ENCODE results near the gene MAN2A2. TPM values are rescaled to one million over a fixed set of nuclear protein-coding genes. Genes with fewer than 3 reads are reported as not detected.

MAN2A2 gene
- total RNA-seq, 1 donor from 2014 or later = 58.5 TPM

DNA sequence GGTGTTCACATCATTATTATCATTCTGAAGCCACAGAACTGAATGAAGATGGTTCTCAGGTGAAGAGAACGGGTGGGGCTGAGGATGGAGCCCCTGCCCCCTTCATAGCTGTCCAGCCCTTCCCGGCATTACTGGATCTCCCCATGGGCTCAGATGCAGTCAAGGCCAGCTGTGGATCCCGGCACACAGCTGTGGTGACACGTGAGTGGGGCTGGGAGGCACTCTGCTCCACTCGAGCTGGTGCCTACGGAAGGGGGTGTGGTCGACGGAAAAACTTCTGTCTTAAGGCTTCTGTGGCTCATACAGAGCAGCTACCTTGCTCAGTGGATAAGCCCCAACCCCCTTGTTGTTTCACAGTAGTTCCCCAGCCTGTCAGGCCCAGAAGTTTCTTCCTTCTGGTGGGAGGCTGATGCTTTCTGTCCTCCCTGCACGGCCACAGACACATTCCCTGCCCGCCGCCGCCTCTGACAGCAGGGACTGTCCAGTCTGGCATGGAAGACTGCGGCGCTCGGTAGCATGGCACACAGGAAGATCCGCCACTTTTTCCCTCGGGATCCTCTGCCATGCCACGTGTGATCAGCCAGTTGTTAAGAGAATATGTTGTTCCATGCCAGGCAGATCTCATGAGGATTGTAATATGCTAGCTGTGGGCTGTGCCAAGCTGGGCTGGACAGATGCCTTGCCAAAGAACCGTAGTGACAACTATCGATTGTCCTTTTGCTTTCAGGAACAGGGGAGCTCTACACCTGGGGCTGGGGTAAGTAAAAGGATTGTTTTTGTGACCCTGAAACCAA, 57.4 kb downstream of the MAN2A2 start:
- no peak for DNase-seq (ENCODE audit: low spot score)

DNA sequence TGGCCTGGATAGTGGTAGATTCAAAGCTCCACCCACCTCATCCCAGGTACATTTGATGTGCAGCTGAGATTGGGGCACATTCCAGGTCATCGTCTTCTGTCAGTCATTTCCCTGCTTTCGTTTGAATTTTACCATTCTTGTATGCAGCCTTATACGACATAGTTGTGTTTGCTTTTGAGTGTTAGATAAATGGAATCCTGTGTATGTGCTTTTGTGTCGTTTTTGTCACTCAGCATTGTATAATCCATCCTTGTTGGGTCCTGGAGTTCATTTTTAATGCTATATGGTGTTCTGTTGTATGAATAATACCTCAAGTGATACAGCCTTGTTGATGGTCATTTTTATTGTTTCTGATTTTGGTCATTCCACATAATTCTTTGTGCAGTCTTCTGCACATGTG, 58.9 kb downstream of the MAN2A2 start:
- DNase-seq (ENCODE audit: low spot score) = no peak

DNA sequence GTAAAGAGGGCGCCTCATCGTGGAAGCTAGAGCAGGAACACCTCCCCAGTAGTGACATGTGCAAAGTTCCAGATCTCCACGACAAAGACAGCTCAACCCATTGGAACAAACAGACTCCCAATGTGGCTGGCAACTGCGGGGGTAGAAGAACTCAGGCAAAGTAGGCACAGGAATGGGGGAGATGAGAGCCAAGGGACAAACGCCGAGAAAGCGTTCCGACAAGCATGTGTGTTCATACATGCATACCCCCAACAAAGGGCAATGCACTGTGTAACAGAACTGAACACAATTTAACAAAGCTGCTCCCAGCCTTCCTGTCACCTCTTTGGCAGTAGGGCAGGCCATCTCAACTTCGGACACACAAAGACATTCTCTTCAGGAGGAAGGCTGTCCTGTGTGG, 63.2 kb downstream of the MAN2A2 start:
- DNase-seq (ENCODE audit: low spot score) = no peak

DNA sequence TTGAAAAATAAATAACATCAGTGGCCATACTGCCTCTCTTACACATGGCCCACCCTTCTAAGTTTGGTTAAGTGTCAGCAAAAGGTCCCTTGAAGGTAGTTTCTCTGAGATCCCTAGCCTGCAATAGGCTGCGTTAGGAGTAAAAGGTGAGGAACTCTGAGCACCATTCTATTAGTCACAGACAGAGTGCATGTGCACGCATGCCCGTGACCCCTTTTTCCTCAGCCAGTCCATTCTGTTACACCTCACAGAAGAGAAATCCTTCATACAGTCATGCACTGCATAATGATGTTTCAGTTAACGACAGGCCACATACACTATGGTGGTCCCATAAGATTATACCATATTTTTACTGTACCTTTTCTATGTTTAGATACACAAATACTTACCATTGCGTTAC, 64.1 kb downstream of the MAN2A2 start:
- no peak for DNase-seq (ENCODE audit: low spot score)

GRCh38 chr15:90968434-90968833, 65.3 kb downstream of the MAN2A2 start:
- no peak for DNase-seq (ENCODE audit: low spot score)

- no peak for DNase-seq (ENCODE audit: low spot score)
These were observed 67.2 kb downstream of the MAN2A2 start for GRCh38 chr15:90970274-90970673.

GRCh38 chr15:90972133-90972532, 69.0 kb downstream of the MAN2A2 start:
- no peak for DNase-seq (ENCODE audit: low spot score)

Other genes starting within 250 kb of the MAN2A2 start
- 3.7 TPM for gene BLM, start 186.0 kb upstream of the MAN2A2 start, total RNA-seq
- gene FURIN, start 34.7 kb upstream of the MAN2A2 start, total RNA-seq = 41.3 TPM
- 36.2 TPM for gene FES, start 18.8 kb upstream of the MAN2A2 start, total RNA-seq
- 19.5 TPM for gene HDDC3, start 29.2 kb downstream of the MAN2A2 start, total RNA-seq
- gene UNC45A, start 32.0 kb downstream of the MAN2A2 start, total RNA-seq = 77.0 TPM
- 13.2 TPM for gene RCCD1, start 51.6 kb downstream of the MAN2A2 start, total RNA-seq
- 7.8 TPM for gene PRC1, start 91.2 kb downstream of the MAN2A2 start, total RNA-seq
- gene VPS33B, start 119.3 kb downstream of the MAN2A2 start, total RNA-seq = 25.7 TPM
- gene SV2B, start 197.0 kb downstream of the MAN2A2 start, total RNA-seq = 2.3 TPM